HG03575 (cell line): Measurements from ENCODE around the gene BMP15.

Experiments used
- ATAC-seq: cut with Tn5 transposase; IDR thresholded peaks from one replicate; pipeline ENCODE4 v1.9.1; 2021; ENCODE audit not compliant: unreplicated experiment, insufficient number of reproducible peaks, low FRiP score; ENCODE audit errors: extremely low read depth

BMP15 gene

DNA sequence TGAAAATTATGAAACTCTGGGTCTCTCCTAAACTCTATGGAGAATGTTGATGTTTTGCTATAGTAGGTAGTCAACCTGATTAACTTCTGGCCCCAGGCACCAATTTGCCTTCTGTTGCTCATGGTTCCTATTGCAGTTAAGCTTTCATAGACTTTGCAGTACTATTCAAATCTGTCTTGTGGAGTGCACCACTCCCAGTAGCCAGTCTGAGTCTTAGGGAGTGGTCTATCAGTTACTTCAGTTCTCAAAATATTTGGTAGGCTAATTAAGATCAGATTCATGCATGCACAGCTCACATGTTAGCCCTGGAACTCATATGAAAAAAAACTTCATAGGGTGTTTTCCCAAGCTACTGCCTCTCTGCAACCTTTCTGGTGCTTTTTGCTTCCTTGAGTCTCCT lies 53.3 kb downstream of the BMP15 start:
- ATAC-seq, result no peak
